WERI-Rb-1 (cell line): Measurements from ENCODE around the gene TPRN.

ENCODE experiments used
- DNase-seq: peaks from one replicate; pipeline ENCODE4 v3.0.0-alpha.2; 2020
- H3K27ac ChIP-seq: fragments of 250-450 bp; sonication (Bioruptor Pico); 2 replicates; pipeline ENCODE4 v1.5.1; 2020; ENCODE audit warnings: mild to moderate bottlenecking, moderate library complexity
- H3K27me3 ChIP-seq: fragments of 250-450 bp; sonication (Bioruptor Pico); 2 replicates; pipeline ENCODE4 v1.5.1; 2021; ENCODE audit warnings: mild to moderate bottlenecking, low read depth, moderate library complexity; ENCODE audit not compliant: insufficient read depth, severe bottlenecking
- H3K36me3 ChIP-seq: fragments of 250-450 bp; sonication (Bioruptor Pico); 2 replicates; pipeline ENCODE4 v1.5.1; 2020; ENCODE audit warnings: mild to moderate bottlenecking, moderate library complexity
- H3K4me3 ChIP-seq: 2 replicates; pipeline ENCODE4 v1.5.1; 2011; ENCODE audit warnings: low read depth, mild to moderate bottlenecking, control low read depth, low read length
- H3K9me3 ChIP-seq: fragments of 250-450 bp; sonication (Bioruptor Pico); 2 replicates; pipeline ENCODE4 v1.5.1; 2021; ENCODE audit warnings: mild to moderate bottlenecking, moderate library complexity; ENCODE audit not compliant: severe bottlenecking
- CTCF ChIP-seq: IDR thresholded peaks from 2 replicates; pipeline ENCODE4 v1.5.1; 2011; ENCODE audit warnings: low read depth, mild to moderate bottlenecking, control low read depth, inconsistent platforms, low read length

Gene TPRN

DNA sequence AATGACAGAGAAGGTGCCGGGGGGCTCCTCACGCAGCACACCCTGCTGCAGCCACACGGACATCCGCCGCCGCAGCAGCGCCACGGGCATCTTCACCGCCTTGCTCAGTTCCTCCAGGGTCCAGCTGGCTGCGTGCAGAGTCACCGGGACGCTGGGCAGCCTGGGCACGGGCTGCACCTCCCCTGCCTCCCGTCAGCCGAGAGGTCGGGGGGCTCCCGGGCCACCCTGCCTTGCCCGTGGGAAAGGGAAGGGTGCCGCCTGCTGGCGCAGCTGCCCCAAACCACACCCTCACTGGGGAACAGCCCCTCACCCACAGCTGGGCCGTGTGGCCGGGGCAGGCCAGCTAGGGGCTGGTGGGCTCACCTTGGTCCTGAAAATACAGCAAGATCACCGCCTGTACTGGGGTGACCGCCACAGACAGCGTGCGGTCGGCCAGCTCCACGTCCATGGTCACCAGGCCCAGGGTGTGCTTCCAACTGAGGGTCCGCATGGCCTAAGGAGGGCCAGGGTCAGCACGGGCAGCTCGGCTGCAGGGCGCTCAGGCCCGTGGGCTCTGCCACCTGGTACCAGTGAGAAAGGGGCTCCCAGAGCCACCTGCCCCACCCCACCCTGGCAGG is 25.1 kb downstream of the TPRN start:
- Histone ChIP-seq H3K27me3 (no peaks in the 10 kb centered on the region), H3K4me3 (no peak overlapping the region), H3K9me3 (no peaks in the 10 kb centered on the region), H3K27ac (no peak overlapping the region), H3K36me3 (no peaks in the 10 kb centered on the region)
- TF ChIP-seq CTCF: no peak
- no peak for DNase-seq

- Histone ChIP-seq H3K9me3 (no peaks in the 10 kb centered on the region), H3K4me3 (no peak overlapping the region), H3K27ac (no peak overlapping the region), H3K27me3 (no peaks in the 10 kb centered on the region), H3K36me3 (no peaks in the 10 kb centered on the region)
- no peak for DNase-seq
- TF ChIP-seq CTCF: no peak
Observed at GRCh38 chr9:137174722-137175293, 25.7 kb downstream of the TPRN start.

DNA sequence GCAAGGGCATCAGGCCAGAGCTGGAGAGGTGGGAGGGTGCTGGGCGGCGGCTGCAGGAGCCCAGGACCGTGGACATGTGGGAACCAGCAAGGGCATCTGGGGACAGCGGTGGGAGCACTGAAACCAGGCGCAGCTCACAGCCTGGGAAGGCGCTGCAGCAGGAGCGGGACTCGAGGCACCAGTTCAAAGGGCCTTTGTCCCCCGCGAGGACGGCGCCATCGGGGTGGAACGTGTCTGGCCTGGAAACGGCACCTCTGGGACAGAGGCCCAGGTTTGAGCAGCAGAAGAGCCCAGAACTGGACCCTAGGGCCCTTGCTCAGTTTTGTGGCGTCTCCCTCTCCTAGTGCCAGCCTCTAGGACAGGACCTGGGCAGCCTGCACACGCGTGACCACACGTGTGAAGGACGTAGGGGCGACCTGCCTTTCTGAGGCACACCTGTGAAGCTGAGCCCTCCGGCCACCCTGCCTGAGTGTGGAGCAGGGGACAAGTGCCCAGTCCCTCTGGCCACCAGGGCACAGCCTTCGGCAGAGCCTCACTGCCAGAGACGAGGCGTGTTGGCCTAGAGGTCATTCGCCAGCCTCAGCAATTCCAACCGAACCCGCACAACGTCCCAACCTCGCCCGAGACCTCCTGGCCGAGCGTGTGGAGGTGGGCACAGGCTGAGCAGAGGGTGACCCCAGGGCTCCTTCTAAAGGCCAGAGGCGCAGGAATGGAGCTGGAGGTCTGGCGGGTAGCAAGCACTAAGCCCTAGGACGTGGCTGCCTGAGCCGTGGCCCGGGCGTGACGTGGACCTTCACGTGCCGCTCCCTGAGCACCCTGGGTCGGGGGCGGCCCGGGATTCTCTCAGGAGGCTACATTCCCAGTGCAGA is 26.5 kb downstream of the TPRN start:
- H3K27ac ChIP-seq: no peak overlapping the region
- no peak for TF ChIP-seq CTCF

DNA sequence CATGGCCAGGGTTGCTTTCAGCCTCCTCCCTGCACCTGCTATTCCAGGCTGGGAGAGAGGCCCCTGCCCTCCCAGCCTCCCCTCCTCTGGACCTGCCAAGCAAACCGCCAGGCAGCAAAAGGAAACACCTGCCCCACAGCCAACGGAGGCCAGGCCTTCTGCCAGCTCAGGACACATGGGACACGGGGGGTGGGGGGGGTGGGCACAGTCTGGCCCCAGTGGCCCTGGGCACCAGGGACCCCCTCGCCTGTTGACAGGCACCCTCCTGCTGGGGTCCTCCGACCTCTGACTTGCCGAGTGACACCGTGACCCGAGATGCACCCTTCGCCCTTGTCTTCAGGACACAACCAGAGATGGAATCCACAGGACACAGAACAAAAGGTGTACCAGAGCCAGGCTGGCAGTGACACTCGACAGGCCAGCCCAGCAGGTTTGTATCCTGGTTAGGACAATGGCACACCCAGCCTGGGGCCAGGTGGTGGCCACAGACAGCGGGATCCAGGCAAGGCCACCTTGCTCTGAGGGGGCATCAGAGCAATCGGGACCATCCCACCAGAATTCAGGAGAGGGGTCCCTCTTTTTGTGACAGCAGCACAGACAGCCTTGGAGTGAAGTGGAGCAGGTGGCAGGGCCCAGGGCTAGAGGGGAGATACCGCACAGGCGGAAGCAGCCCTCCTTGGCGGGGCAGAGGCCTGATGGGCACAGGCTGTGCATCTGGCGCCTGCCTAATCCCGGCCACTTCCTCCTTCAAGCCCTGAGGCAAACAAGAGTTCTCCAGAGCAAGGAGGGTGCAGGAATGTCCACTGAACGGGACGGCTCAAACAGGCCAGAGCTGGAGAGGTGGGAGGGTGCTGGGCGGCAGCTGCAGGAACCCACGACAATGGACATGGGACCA is 27.4 kb downstream of the TPRN start:
- TF ChIP-seq CTCF: no peak
- H3K27me3 ChIP-seq: no peaks in the 10 kb centered on the region
- DNase-seq: no peak
- H3K36me3 ChIP-seq: no peaks in the 10 kb centered on the region
- H3K4me3 ChIP-seq: no peak overlapping the region
- H3K9me3 ChIP-seq: no peaks in the 10 kb centered on the region
- H3K27ac ChIP-seq: no peak overlapping the region

More for the DNA sequence above, 26.5 kb downstream of the TPRN start:
- H3K36me3 ChIP-seq: no peaks in the 10 kb centered on the region
- DNase-seq: no peak
- H3K27me3 ChIP-seq: no peaks in the 10 kb centered on the region
- no peak overlapping the region for H3K4me3 ChIP-seq
- no peaks in the 10 kb centered on the region for H3K9me3 ChIP-seq

- Histone ChIP-seq H3K27ac (no peak overlapping the region), H3K27me3 (no peaks in the 10 kb centered on the region), H3K36me3 (no peaks in the 10 kb centered on the region), H3K9me3 (no peaks in the 10 kb centered on the region), H3K4me3 (no peak overlapping the region)
- TF ChIP-seq CTCF: no peak
- DNase-seq: no peak
Observed at GRCh38 chr9:137171149-137171900, 29.2 kb downstream of the TPRN start.
